Activated T-helper 1 cell treated with Interleukin-2 at 50 U/mL for 16 hours (primary cell): ENCODE data around the gene CYP2A7.
"Not testable (repeated sequence)": the region's sequence is repeated elsewhere in the genome, so short reads cannot be mapped to it uniquely, and the experiment has no call there.

Source experiments
- DNase-seq: peaks from one replicate; pipeline ENCODE4 v3.0.0-alpha.2; 2020; ENCODE audit warnings: low read depth

Gene CYP2A7

GRCh38 chr19:40882062-40882461 is at the start of gene CYP2A7:
CYP2A7 (minus strand) TSS chr19:40882231; CDS start chr19:40882210, 21 bp downstream.
- not testable (repeated sequence) for DNase-seq

GRCh38 chr19:40930799-40931198 is 48.8 kb upstream of the CYP2A7 start:
- not testable (repeated sequence) for DNase-seq

- not testable (repeated sequence) for DNase-seq
Observed at GRCh38 chr19:40929942-40930341, 47.9 kb upstream of the CYP2A7 start.

GRCh38 chr19:40928850-40929249 is 46.8 kb upstream of the CYP2A7 start:
- DNase-seq: no peak

GRCh38 chr19:40927567-40927966 is 45.5 kb upstream of the CYP2A7 start:
- no peak for DNase-seq

GRCh38 chr19:40926276-40926675 is 44.2 kb upstream of the CYP2A7 start:
- DNase-seq: not testable (repeated sequence)

GRCh38 chr19:40923934-40924391 is 41.9 kb upstream of the CYP2A7 start:
- DNase-seq: no peak

- not testable (repeated sequence) for DNase-seq
Observed at GRCh38 chr19:40922237-40923160, 40.5 kb upstream of the CYP2A7 start.

GRCh38 chr19:40921005-40921897 is 39.2 kb upstream of the CYP2A7 start:
- no peak for DNase-seq

GRCh38 chr19:40920300-40921004 is 38.4 kb upstream of the CYP2A7 start:
- DNase-seq: no peak

GRCh38 chr19:40919530-40920299 is 37.7 kb upstream of the CYP2A7 start:
- not testable (repeated sequence) for DNase-seq

GRCh38 chr19:40918303-40918702 is 36.3 kb upstream of the CYP2A7 start:
- DNase-seq: not testable (repeated sequence)

GRCh38 chr19:40908976-40909375 is 26.9 kb upstream of the CYP2A7 start:
- DNase-seq: no peak

- no peak for DNase-seq
Observed at GRCh38 chr19:40907968-40908735, 26.1 kb upstream of the CYP2A7 start.

- no peak for DNase-seq
Observed at GRCh38 chr19:40906512-40906911, 24.5 kb upstream of the CYP2A7 start.

- DNase-seq: not testable (repeated sequence)
Observed at GRCh38 chr19:40904673-40905156, 22.7 kb upstream of the CYP2A7 start.

- not testable (repeated sequence) for DNase-seq
Observed at GRCh38 chr19:40901975-40902750, 20.1 kb upstream of the CYP2A7 start.

GRCh38 chr19:40900521-40900920 is 18.5 kb upstream of the CYP2A7 start:
- DNase-seq: not testable (repeated sequence)

- DNase-seq: not testable (repeated sequence)
Observed at GRCh38 chr19:40899964-40900363, 17.9 kb upstream of the CYP2A7 start.
